SU-DHL-6 (cell line): ENCODE results near the gene MCM10.

Source experiments
- EZH2phosphoT487 ChIP-seq: fragments of 200-600 bp; sonication (generic), shearing (Covaris generic); conservative IDR thresholded peaks from 2 replicates; pipeline ENCODE4 v1.6.1; 2018; ENCODE audit warnings: mild to moderate bottlenecking, antibody characterized with exemption, low read length, moderate library complexity, mixed read lengths
- TF ChIP-seq, protein P1 (sequence below): fragments of 200-600 bp; sonication (generic); IDR thresholded peaks from one replicate; pipeline ENCODE4 v1.5.1; 2017; ENCODE audit warnings: antibody characterized with exemption, mild to moderate bottlenecking, low read length, moderate library complexity; ENCODE audit not compliant: insufficient read depth, poor library complexity, severe bottlenecking

DNA sequence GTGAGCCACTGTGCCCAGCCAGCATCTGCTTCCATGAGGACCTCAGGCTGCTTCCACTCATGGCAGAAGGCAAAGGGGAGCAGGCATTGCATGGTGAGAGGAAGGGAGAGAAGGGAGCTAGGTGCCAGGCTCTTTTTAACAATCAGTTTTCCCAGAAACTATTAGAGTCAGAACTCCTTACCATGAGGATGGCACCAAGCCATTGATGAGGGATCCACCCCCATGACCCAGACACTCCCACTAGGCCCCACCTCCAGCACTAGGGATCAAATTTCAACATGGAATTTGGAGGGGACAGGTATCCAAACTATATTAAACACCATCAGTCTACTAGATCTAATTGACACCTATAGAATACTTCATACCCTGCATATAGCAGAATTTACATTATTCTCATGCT is 14.2 kb upstream of the MCM10 start:
- TF ChIP-seq, protein P1, sequence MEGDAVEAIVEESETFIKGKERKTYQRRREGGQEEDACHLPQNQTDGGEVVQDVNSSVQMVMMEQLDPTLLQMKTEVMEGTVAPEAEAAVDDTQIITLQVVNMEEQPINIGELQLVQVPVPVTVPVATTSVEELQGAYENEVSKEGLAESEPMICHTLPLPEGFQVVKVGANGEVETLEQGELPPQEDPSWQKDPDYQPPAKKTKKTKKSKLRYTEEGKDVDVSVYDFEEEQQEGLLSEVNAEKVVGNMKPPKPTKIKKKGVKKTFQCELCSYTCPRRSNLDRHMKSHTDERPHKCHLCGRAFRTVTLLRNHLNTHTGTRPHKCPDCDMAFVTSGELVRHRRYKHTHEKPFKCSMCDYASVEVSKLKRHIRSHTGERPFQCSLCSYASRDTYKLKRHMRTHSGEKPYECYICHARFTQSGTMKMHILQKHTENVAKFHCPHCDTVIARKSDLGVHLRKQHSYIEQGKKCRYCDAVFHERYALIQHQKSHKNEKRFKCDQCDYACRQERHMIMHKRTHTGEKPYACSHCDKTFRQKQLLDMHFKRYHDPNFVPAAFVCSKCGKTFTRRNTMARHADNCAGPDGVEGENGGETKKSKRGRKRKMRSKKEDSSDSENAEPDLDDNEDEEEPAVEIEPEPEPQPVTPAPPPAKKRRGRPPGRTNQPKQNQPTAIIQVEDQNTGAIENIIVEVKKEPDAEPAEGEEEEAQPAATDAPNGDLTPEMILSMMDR, result no peak
- TF ChIP-seq EZH2phosphoT487, result no peak
